Heart right ventricle (tissue), 16 donors: Measurements from ENCODE around the gene PPIP5K1. TPM values are rescaled to one million over a fixed set of nuclear protein-coding genes. Genes with fewer than 3 reads are reported as not detected.
A peak's percentile ranks its signal among the peaks of the same experiment; 100 is the strongest.

Experiments
- ATAC-seq, 8 donors: fragments of 200-7000 bp; cut with Tn5 transposase; one replicate each; pipeline ENCODE4 v1.9.1; 2020; ENCODE audit warnings: mild to moderate bottlenecking in 8 of 8, moderate library complexity in 8 of 8, moderate number of reproducible peaks in 1 of 8
- DNase-seq, 2 donors: peaks; one replicate each; pipeline ENCODE4 v3.0.0-alpha.2; 2020
- H3K27ac ChIP-seq, 10 donors: fragments of 200-600 bp; sonication (generic) in 2 of 10; one replicate each; pipeline versions ENCODE4 v1.5.0 to v1.8.0; 2020 to 2022; ENCODE audit warnings: mild to moderate bottlenecking in 3 of 10
- H3K27me3 ChIP-seq, 7 donors: fragments of 200-600 bp; one replicate each; pipeline ENCODE4 v1.8.0; 2021 to 2022; ENCODE audit warnings: mild to moderate bottlenecking in 2 of 7
- H3K36me3 ChIP-seq, 9 donors: fragments of 200-600 bp; sonication (generic) in 1 of 9; one replicate each; pipeline versions ENCODE4 v1.5.0 to v1.8.0; 2020 to 2022; ENCODE audit warnings: mild to moderate bottlenecking in 2 of 9
- H3K4me1 ChIP-seq, 9 donors: fragments of 200-600 bp; sonication (generic) in 1 of 9; one replicate each; pipeline versions ENCODE4 v1.5.0 to v1.8.0; 2020 to 2022; ENCODE audit warnings: mild to moderate bottlenecking in 4 of 9
- H3K4me3 ChIP-seq, 10 donors: fragments of 200-600 bp; sonication (generic) in 2 of 10; one replicate each; pipeline versions ENCODE4 v1.5.0 to v1.8.0; 2020 to 2022; ENCODE audit warnings: mild to moderate bottlenecking in 7 of 10, moderate library complexity in 2 of 10
- H3K9me3 ChIP-seq, 11 donors: fragments of 200-600 bp in 10 of 11; sonication (generic) in 2 of 11; one replicate each; pipeline versions ENCODE4 v1.5.0 to v1.8.0; 2013 to 2022; ENCODE audit warnings: mild to moderate bottlenecking in 2 of 11, control low read depth in 1 of 11, moderate library complexity in 1 of 11
- CTCF ChIP-seq, 9 donors: fragments of 200-600 bp; sonication (generic) in 2 of 9; IDR thresholded peaks; one replicate each; pipeline versions ENCODE4 v1.5.0 to v1.8.0; 2021 to 2022; ENCODE audit warnings: antibody characterized with exemption in 9 of 9, mild to moderate bottlenecking in 5 of 9, moderate library complexity in 1 of 9
- WGBS, 2 donors: extraction: QIAGEN DNeasy Blood & Tissue Kit; methylation state at CpG; one replicate each; pipeline ENCODE4 v1.1.7; 2013; ENCODE audit warnings: inconsistent platforms in 1 of 2; 5-methylcytosine and 5-hydroxymethylcytosine counted together
- intact Hi-C, 10 donors: fragments of 100-400 bp; cut with DNase I; formaldehyde crosslinking; loops; one replicate each; pipeline versions ENCODE4 v1.11.1 to v1.14.2; 2022
- polyA plus RNA-seq, 2 donors: library from polyadenylated mRNA; stranded (reverse); fragments of 200-250 nt; gene quantifications; one replicate each; pipeline ENCODE4 v1.2.3, GENCODE V29; 2013
- total RNA-seq, 10 donors: library from RNA; stranded (reverse); fragmentation: NEBNext Ultra II Directional in 3 of 10; extraction: Animal tissue kit (Norgen Biotek cat#: 25700) in 3 of 10; gene quantifications; one replicate each; pipeline versions ENCODE4 v1.2.1 to v1.2.4, GENCODE V29; 2021 to 2023
- donor health status: Arrhythmogenic right ventricular cardiomyopathy.
- donor health status: ischemic (EF 13 %, LVEDD 7.1; RV severe dilation, severe dysfunction).
- donor health status: healthy with polysubstance abuse.
- donor health status: DM: no; HTN: yes; CAD: no.
- donor health status: DM: no; HTN: no; CAD: no.
- donor health status: ischemic (EF 25% LVEDD 6.9; RV normal size, moderate dysfunction).
- donor health status: ischemic (EF 25% LVEDD 5.7; RV mildly dilated, moderate dysfunction).
- donor health status: healthy.
- donor health status: DM: yes; HTN: yes; CAD: no.
- donor health status: Ischemic cardiomyopathy.
- donor health status: ischemic (EF 35%, LVEDD 5.7; RV mildly dilated, moderate dysfunction).
- donor health status: nonischemic (EF 11% LVEDD 7.7; RV severe dilation, severe dysfunction).
- donor health status: DM: yes; HTN: yes; CAD: no.
- donor health status: PGD.
- donor health status: ischemic (EF 29% LVEDD 5.4; RV normal size, mild dysfunction).
- donor health status: nonischemic (EF 23%, LVEDD 6.1; RV moderate dilation, normal function).

PPIP5K1 gene
- total and polyA plus RNA-seq, 12 donors: 3.2 to 33.9 (median 16.2) TPM

GRCh38 chr15:43499635-43500034 is 90.4 kb downstream of the PPIP5K1 start:
- no peak for DNase-seq
- no peak for TF ChIP-seq CTCF (IDR thresholded peaks at IDR 0.05)
- H3K27ac ChIP-seq: no peak overlapping the region
- H3K36me3 ChIP-seq: no peaks in the 10 kb centered on the region
- no peak for ATAC-seq
- H3K9me3 ChIP-seq: no peaks in the 10 kb centered on the region
- intact Hi-C loops: no loop called here
- no peaks in the 10 kb centered on the region for H3K4me1 ChIP-seq
- no peak overlapping the region for H3K4me3 ChIP-seq
- WGBS, 2 donors: 88 to 91% methylated on average over 1 of the region's 1 CpG
- no peaks in the 10 kb centered on the region for H3K27me3 ChIP-seq

- no peaks in the 10 kb centered on the region for H3K9me3 ChIP-seq
- ATAC-seq (no peak), DNase-seq (no peak)
- no peak for TF ChIP-seq CTCF (IDR thresholded peaks at IDR 0.05)
- H3K4me3 ChIP-seq: no peak overlapping the region
- intact Hi-C loops: no loop called here
- no peaks in the 10 kb centered on the region for H3K36me3 ChIP-seq
- 77 to 84% methylated on average over 3 of the region's 3 CpGs for WGBS, 2 donors
- no peaks in the 10 kb centered on the region for H3K4me1 ChIP-seq
- H3K27me3 ChIP-seq: no peaks in the 10 kb centered on the region
- H3K27ac ChIP-seq: no peak overlapping the region
Observed at GRCh38 chr15:43498990-43499389, 91.0 kb downstream of the PPIP5K1 start.

- Histone ChIP-seq H3K27me3 (no peaks in the 10 kb centered on the region), H3K4me3 (peak overlapping the region in 8 of 10 donors; percentile 61 to 96 (median 75)), H3K4me1 (peaks cover 0 to 26% (median 19%) of the 10 kb centered on the region in 9 donors), H3K36me3 (peaks cover 0 to 27% (median 3%) of the 10 kb centered on the region in 9 donors), H3K9me3 (no peaks in the 10 kb centered on the region), H3K27ac (peak overlapping the region in 7 of 10 donors; percentile 30 to 88 (median 84))
- 64 to 66% methylated on average over 7 of the region's 7 CpGs for WGBS, 2 donors
- ATAC-seq (no peak), DNase-seq (no peak)
- TF ChIP-seq CTCF (IDR thresholded peaks at IDR 0.05): no peak
- intact Hi-C loops: loop anchor here in 4 of 10 donors (2.0 to 5.0 kb wide), 2 partner anchors 17 to 298 kb away; partner anchors contain the start of gene SERF2 (in 1 of the 4)
Observed at GRCh38 chr15:43493703-43494472, 96.1 kb downstream of the PPIP5K1 start.

GRCh38 chr15:43492673-43493601 is 97.1 kb downstream of the PPIP5K1 start, which contains the start of gene TP53BP1:
TP53BP1 (minus strand) TSS chr15:43493156; CDS start chr15:43493043, 113 bp downstream.
- Histone ChIP-seq H3K27ac (peak within 1 kb of the TSS in 9 of 10 donors; percentile 30 to 88 (median 79)), H3K9me3 (no peaks in the 10 kb centered on the region), H3K36me3 (peaks cover 0 to 37% (median 10%) of the 10 kb centered on the region in 9 donors), H3K4me1 (peaks cover 0 to 27% (median 21%) of the 10 kb centered on the region in 9 donors), H3K4me3 (peak within 1 kb of the TSS; percentile 61 to 96 (median 75)), H3K27me3 (no peaks in the 10 kb centered on the region)
- intact Hi-C loops: loop anchor here in 4 of 10 donors (2.0 to 5.0 kb wide), 2 partner anchors 18 to 299 kb away; partner anchors contain the start of gene SERF2 (in 1 of the 4)
- ATAC-seq (peak; percentile 99 to 100 (median 100)), DNase-seq (peak; percentile 96 to 98)
- 1% methylated on average over 54 of the region's 54 CpGs for WGBS, 2 donors
- TF ChIP-seq CTCF (IDR thresholded peaks at IDR 0.05): peak in 1 of 9 donors; percentile 6
